Neuronal stem cell (in vitro differentiated cells): Measurements from ENCODE around the gene GREB1.

Source experiments
- DNase-seq: peaks from one replicate; pipeline ENCODE4 v3.0.0-alpha.2; 2013; ENCODE audit warnings: low spot score
- H2AFZ ChIP-seq: one replicate; pipeline ENCODE4 v1.6.1; 2013; ENCODE audit warnings: mild to moderate bottlenecking, low read length, inconsistent platforms
- H2AK5ac ChIP-seq: 2 replicates; pipeline ENCODE4 v1.6.1; 2013; ENCODE audit warnings: low read depth, mild to moderate bottlenecking, inconsistent platforms, low read length, moderate library complexity, mixed read lengths
- H2BK120ac ChIP-seq: 2 replicates; pipeline ENCODE4 v1.6.1; 2013; ENCODE audit warnings: low read depth, mild to moderate bottlenecking, inconsistent platforms, low read length, moderate library complexity, mixed read lengths
- H2BK12ac ChIP-seq: one replicate; pipeline ENCODE4 v1.6.1; 2013; ENCODE audit warnings: low read length, inconsistent platforms
- H2BK15ac ChIP-seq: 2 replicates; pipeline ENCODE4 v1.6.1; 2013; ENCODE audit warnings: mild to moderate bottlenecking, low read length, inconsistent platforms, mixed read lengths
- H2BK5ac ChIP-seq: one replicate; pipeline ENCODE4 v1.6.1; 2013; ENCODE audit warnings: inconsistent platforms, mild to moderate bottlenecking, low read length, moderate library complexity
- H3K14ac ChIP-seq: one replicate; pipeline ENCODE4 v1.6.1; 2013; ENCODE audit warnings: low read length, inconsistent platforms
- H3K18ac ChIP-seq: 2 replicates; pipeline ENCODE4 v1.6.1; 2013; ENCODE audit warnings: low read length, inconsistent platforms
- H3K23ac ChIP-seq: 2 replicates; pipeline ENCODE4 v1.6.1; 2013; ENCODE audit warnings: low read depth, mild to moderate bottlenecking, mixed read lengths, low read length, inconsistent platforms; ENCODE audit not compliant: poor library complexity
- H3K27ac ChIP-seq: replicated peaks from 3 replicates; pipeline ENCODE4 v1.5.1; 2013; ENCODE audit warnings: low read length, inconsistent platforms
- H3K27me3 ChIP-seq, 3 experiments: 2 replicates each; pipeline ENCODE4 v1.6.1; 2013; ENCODE audit warnings: low read length in 3 of 3, mild to moderate bottlenecking in 2 of 3, inconsistent platforms in 1 of 3, low read depth in 1 of 3, mixed read lengths in 1 of 3, moderate library complexity in 1 of 3; ENCODE audit not compliant: control insufficient read depth in 3 of 3, insufficient read depth in 3 of 3
- H3K36me3 ChIP-seq, 2 donors: replicated peaks in 1 of 2; 2 replicates each; pipeline ENCODE4 v1.6.1; 2013; ENCODE audit warnings: low read length in 2 of 2; ENCODE audit not compliant: control insufficient read depth in 2 of 2, insufficient read depth in 2 of 2
- H3K4ac ChIP-seq: 2 replicates; pipeline ENCODE4 v1.6.1; 2013; ENCODE audit warnings: inconsistent platforms, mild to moderate bottlenecking, low read length, moderate library complexity
- H3K4me1 ChIP-seq, 2 donors: 1 replicate in 1 of 2; 2 replicates in 1 of 2; pipeline ENCODE4 v1.6.1; 2013; ENCODE audit warnings: low read length in 2 of 2, low read depth in 1 of 2; ENCODE audit not compliant: control insufficient read depth in 2 of 2, insufficient read depth in 1 of 2
- H3K4me2 ChIP-seq: one replicate; pipeline ENCODE4 v1.6.1; 2013; ENCODE audit warnings: mild to moderate bottlenecking, low read length, inconsistent platforms; ENCODE audit not compliant: insufficient read depth, poor library complexity, severe bottlenecking
- H3K4me3 ChIP-seq, 2 donors: 2 replicates each; pipeline ENCODE4 v1.5.1; 2013; ENCODE audit warnings: low read length in 2 of 2, mild to moderate bottlenecking in 2 of 2, inconsistent platforms in 1 of 2, moderate library complexity in 1 of 2
- H3K79me1 ChIP-seq: one replicate; pipeline ENCODE4 v1.6.1; 2013; ENCODE audit warnings: low read depth, mild to moderate bottlenecking, inconsistent platforms, low read length, moderate library complexity
- H3K9ac ChIP-seq: one replicate; pipeline ENCODE4 v1.6.1; 2013; ENCODE audit warnings: mild to moderate bottlenecking, low read depth, low read length, inconsistent platforms; ENCODE audit not compliant: poor library complexity
- H3K9me3 ChIP-seq, 2 donors: replicated peaks in 1 of 2; 2 replicates each; pipeline versions ENCODE3 to v1.6.1; 2013; ENCODE audit warnings: low read length in 2 of 2, mild to moderate bottlenecking in 2 of 2, inconsistent platforms in 1 of 2, low read depth in 1 of 2, mixed read lengths in 1 of 2, moderate library complexity in 1 of 2; ENCODE audit not compliant: control insufficient read depth in 2 of 2, insufficient read depth in 1 of 2
- H4K8ac ChIP-seq: one replicate; pipeline ENCODE4 v1.6.1; 2013; ENCODE audit warnings: low read depth, mild to moderate bottlenecking, inconsistent platforms, low read length, moderate library complexity
- H4K91ac ChIP-seq: one replicate; pipeline ENCODE4 v1.6.1; 2013; ENCODE audit warnings: low read length, low read depth, mild to moderate bottlenecking, inconsistent platforms; ENCODE audit not compliant: poor library complexity
- WGBS, 2 donors: extraction: QIAGEN DNeasy Blood & Tissue Kit; methylation state at CpG; one replicate each; pipeline ENCODE4 v1.1.7; 2013; ENCODE audit warnings: missing lambda C conversion rate in 2 of 2, mixed read lengths in 1 of 2; ENCODE audit not compliant: insufficient read length in 2 of 2, insufficient replicate concordance in 1 of 2; ENCODE audit errors: extremely low coverage in 2 of 2; 5-methylcytosine and 5-hydroxymethylcytosine counted together

Gene GREB1

GRCh38 chr2:11640132-11640531 is 106.3 kb downstream of the GREB1 start:
- Histone ChIP-seq H3K23ac (no peak overlapping the region), H2AFZ (no peak overlapping the region), H3K18ac (no peak overlapping the region), H4K91ac (no peak overlapping the region), H3K9ac (no peak overlapping the region), H4K8ac (no peak overlapping the region), H3K27me3 (no peaks in the 10 kb centered on the region), H3K27ac (no peak overlapping the region), H2BK120ac (no peak overlapping the region), H3K4me1 (no peaks in the 10 kb centered on the region), H3K4me2 (no peak overlapping the region), H3K4me3 (no peak overlapping the region), H2AK5ac (no peak overlapping the region), H2BK15ac (no peak overlapping the region), H3K14ac (no peak overlapping the region), H3K9me3 (no peaks in the 10 kb centered on the region), H2BK12ac (no peak overlapping the region), H3K79me1 (no peaks in the 10 kb centered on the region), H3K4ac (no peak overlapping the region), H3K36me3 (peaks cover 32 to 98% of the 10 kb centered on the region in 2 donors), H2BK5ac (no peak overlapping the region)
- WGBS, 2 donors = no CpG with 5 or more reads among the region's 27 CpGs
- no peak for DNase-seq

DNA sequence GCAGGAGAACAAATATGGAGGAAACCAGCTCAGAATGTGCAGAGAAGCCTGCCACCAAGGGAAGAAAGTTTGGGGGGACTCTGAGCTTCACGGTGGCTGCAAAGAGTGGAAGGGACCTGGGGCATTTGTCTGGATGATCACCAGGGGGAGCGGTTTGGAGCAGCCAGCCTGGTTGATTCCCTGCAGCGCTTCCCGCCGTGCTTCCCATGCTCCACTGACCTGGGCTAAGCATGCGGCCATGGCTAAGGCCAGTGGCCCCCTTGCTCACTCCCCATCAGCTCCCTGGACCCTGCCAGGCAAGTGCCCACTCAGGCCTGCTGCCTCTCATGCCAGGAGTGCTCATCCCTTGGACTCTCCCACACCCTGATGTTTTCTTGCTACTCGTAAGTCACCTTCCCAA is 109.1 kb downstream of the GREB1 start:
- Histone ChIP-seq H3K18ac (no peak overlapping the region), H3K27me3 (no peaks in the 10 kb centered on the region), H2BK5ac (no peak overlapping the region), H4K91ac (no peak overlapping the region), H4K8ac (no peak overlapping the region), H3K9ac (no peak overlapping the region), H2BK12ac (no peak overlapping the region), H3K4me1 (no peaks in the 10 kb centered on the region), H3K4me3 (no peak overlapping the region), H3K4ac (no peak overlapping the region), H3K9me3 (no peaks in the 10 kb centered on the region), H2AFZ (no peak overlapping the region), H3K4me2 (no peak overlapping the region), H3K36me3 (peaks cover 22 to 95% of the 10 kb centered on the region in 2 donors), H3K14ac (no peak overlapping the region), H3K27ac (no peak overlapping the region), H2AK5ac (no peak overlapping the region), H2BK120ac (no peak overlapping the region), H3K23ac (no peak overlapping the region), H2BK15ac (no peak overlapping the region), H3K79me1 (no peaks in the 10 kb centered on the region)
- DNase-seq = no peak
- WGBS, 2 donors = no CpG with 5 or more reads among the region's 7 CpGs

- Histone ChIP-seq H3K36me3 (peaks cover 16 to 87% of the 10 kb centered on the region in 2 donors), H3K4me1 (no peaks in the 10 kb centered on the region), H3K18ac (no peak overlapping the region), H4K8ac (no peak overlapping the region), H3K4me3 (no peak overlapping the region), H4K91ac (no peak overlapping the region), H3K14ac (no peak overlapping the region), H3K4ac (no peak overlapping the region), H2BK120ac (no peak overlapping the region), H3K9me3 (no peaks in the 10 kb centered on the region), H3K27me3 (no peaks in the 10 kb centered on the region), H3K23ac (no peak overlapping the region), H3K79me1 (no peaks in the 10 kb centered on the region), H2BK5ac (no peak overlapping the region), H3K27ac (no peak overlapping the region), H2AFZ (no peak overlapping the region), H2AK5ac (no peak overlapping the region), H2BK15ac (no peak overlapping the region), H3K4me2 (no peak overlapping the region), H2BK12ac (no peak overlapping the region), H3K9ac (no peak overlapping the region)
- no peak for DNase-seq
- no CpG with 5 or more reads among the region's 3 CpGs for WGBS, 2 donors
Observed at GRCh38 chr2:11644293-11644692, 110.4 kb downstream of the GREB1 start.

DNA sequence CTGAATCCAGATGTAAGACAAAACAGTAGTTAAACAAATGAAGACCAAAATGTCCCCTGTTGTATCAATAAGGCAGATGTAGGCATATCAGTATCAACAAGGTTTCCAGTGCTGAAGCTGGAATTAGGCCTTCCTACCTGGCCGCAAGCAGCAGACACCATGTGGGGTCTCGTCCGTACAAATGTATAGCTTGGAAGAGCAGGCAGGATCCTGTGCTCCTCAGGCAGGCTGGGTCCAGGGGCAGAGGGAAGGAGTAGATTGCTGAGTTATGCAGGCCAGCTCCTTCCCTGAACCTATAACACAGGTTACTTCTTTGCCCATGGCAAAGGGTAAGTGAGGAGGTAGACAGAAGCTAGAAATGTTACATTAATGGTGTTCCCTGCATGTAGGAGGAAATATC is 112.7 kb downstream of the GREB1 start:
- Histone ChIP-seq H2BK5ac (no peak overlapping the region), H3K9ac (no peak overlapping the region), H3K4me2 (no peak overlapping the region), H2AK5ac (no peak overlapping the region), H3K4me1 (no peaks in the 10 kb centered on the region), H3K4ac (no peak overlapping the region), H3K14ac (no peak overlapping the region), H2BK15ac (no peak overlapping the region), H4K8ac (no peak overlapping the region), H3K36me3 (peaks cover 6 to 66% of the 10 kb centered on the region in 2 donors), H3K18ac (no peak overlapping the region), H2BK120ac (no peak overlapping the region), H3K27ac (no peak overlapping the region), H3K23ac (no peak overlapping the region), H3K4me3 (no peak overlapping the region), H3K9me3 (no peaks in the 10 kb centered on the region), H2AFZ (no peak overlapping the region), H3K79me1 (no peaks in the 10 kb centered on the region), H2BK12ac (no peak overlapping the region), H3K27me3 (no peaks in the 10 kb centered on the region), H4K91ac (no peak overlapping the region)
- no peak for DNase-seq
- WGBS, 2 donors = no CpG with 5 or more reads among the region's 3 CpGs
